GM23248 (cell line): ENCODE results near the gene CEP164. TPM values are rescaled to one million over a fixed set of nuclear protein-coding genes. Genes with fewer than 3 reads are reported as not detected.
A peak's percentile ranks its signal among the peaks of the same experiment; 100 is the strongest.

Experiments
- DNase-seq: peaks from one replicate; pipeline ENCODE4 v3.0.0-alpha.2; 2015
- H2AFZ ChIP-seq: fragments of 200-600 bp; sonication (generic); 2 replicates; pipeline ENCODE4 v1.6.1; 2016; ENCODE audit warnings: antibody characterized with exemption
- H3F3A ChIP-seq: fragments of 200-600 bp; sonication (generic); 2 replicates; pipeline ENCODE4 v1.6.1; 2016; ENCODE audit warnings: mild to moderate bottlenecking, antibody characterized with exemption, mixed run types; ENCODE audit not compliant: insufficient read depth
- H3K27ac ChIP-seq: fragments of 200-600 bp; sonication (generic); 2 replicates; pipeline ENCODE4 v1.5.1; 2016; ENCODE audit warnings: mild to moderate bottlenecking
- H3K27me3 ChIP-seq: fragments of 200-600 bp; sonication (generic); replicated peaks from 2 replicates; pipeline ENCODE4 v1.6.1; 2016; ENCODE audit warnings: mild to moderate bottlenecking; ENCODE audit not compliant: insufficient read depth
- H3K36me3 ChIP-seq: fragments of 200-600 bp; sonication (generic); 2 replicates; pipeline ENCODE4 v1.6.1; 2016; ENCODE audit warnings: low read depth, mild to moderate bottlenecking
- H3K4me1 ChIP-seq: fragments of 200-600 bp; sonication (generic); 2 replicates; pipeline ENCODE4 v1.6.1; 2016; ENCODE audit warnings: mild to moderate bottlenecking; ENCODE audit not compliant: insufficient read depth
- H3K4me2 ChIP-seq: fragments of 200-600 bp; sonication (generic); one replicate; pipeline ENCODE4 v1.6.1; 2016; ENCODE audit warnings: mild to moderate bottlenecking; ENCODE audit not compliant: unreplicated experiment
- H3K4me3 ChIP-seq: fragments of 200-600 bp; sonication (generic); 2 replicates; pipeline ENCODE4 v1.5.1; 2016; ENCODE audit warnings: mild to moderate bottlenecking
- H3K79me2 ChIP-seq: fragments of 200-600 bp; sonication (generic); 2 replicates; pipeline ENCODE4 v1.6.1; 2016; ENCODE audit warnings: mild to moderate bottlenecking; ENCODE audit not compliant: insufficient read depth
- H3K9ac ChIP-seq: fragments of 200-600 bp; sonication (generic); 2 replicates; pipeline ENCODE4 v1.6.1; 2016; ENCODE audit warnings: mild to moderate bottlenecking
- H3K9me2 ChIP-seq: fragments of 200-600 bp; sonication (generic); 2 replicates; pipeline ENCODE4 v1.6.1; 2016; ENCODE audit warnings: mixed run types, mild to moderate bottlenecking, moderate library complexity; ENCODE audit not compliant: insufficient read depth
- H3K9me3 ChIP-seq: fragments of 200-600 bp; sonication (generic); one replicate; pipeline ENCODE4 v1.6.1; 2017; ENCODE audit warnings: low read depth
- H4K20me1 ChIP-seq: fragments of 200-600 bp; sonication (generic); 2 replicates; pipeline ENCODE4 v1.6.0; 2016; ENCODE audit not compliant: insufficient read depth
- EZH2 ChIP-seq: fragments of 200-600 bp; sonication (generic); IDR thresholded peaks from 2 replicates; pipeline ENCODE4 v1.6.1; 2018; ENCODE audit warnings: antibody characterized with exemption, mild to moderate bottlenecking; ENCODE audit not compliant: insufficient read depth, poor library complexity, severe bottlenecking
- EZH2phosphoT487 ChIP-seq: fragments of 200-600 bp; sonication (generic); IDR thresholded peaks from 2 replicates; pipeline ENCODE4 v1.6.1; 2018; ENCODE audit warnings: antibody characterized with exemption, moderate library complexity, mild to moderate bottlenecking, low read depth; ENCODE audit not compliant: insufficient read depth
- WGBS, 2 experiments: methylation state at CpG; one replicate each; pipeline ENCODE4 v1.1.6; 2015 to 2017; ENCODE audit warnings: low lambda C conversion rate in 2 of 2, low coverage in 1 of 2; ENCODE audit errors: missing lambda C conversion rate in 2 of 2; 5-methylcytosine and 5-hydroxymethylcytosine counted together
- in situ Hi-C: fragments of 300-500 bp; cut with MboI; formaldehyde crosslinking; loops from 2 replicates; pipeline ENCODE4 v1.15.0; 2020
- polyA plus RNA-seq: library from polyadenylated mRNA; unstranded; fragments of >200 nt; fragmentation: Nextera tagmentation; extraction: Ambion mirVana; gene quantifications from 2 replicates; pipeline ENCODE4 v1.2.1, GENCODE V29; 2016
- total RNA-seq: library from RNA; depleted of rRNA; stranded (reverse); fragments of >200 nt; shearing (Covaris generic); gene quantifications from 2 replicates; pipeline ENCODE4 v1.2.3, GENCODE V29; 2014; rRNA removed

Gene CEP164
- total RNA-seq (30.9 and 48.2 TPM in 2 replicates), polyA plus RNA-seq (20.0 and 20.3 TPM in 2 replicates)

DNA sequence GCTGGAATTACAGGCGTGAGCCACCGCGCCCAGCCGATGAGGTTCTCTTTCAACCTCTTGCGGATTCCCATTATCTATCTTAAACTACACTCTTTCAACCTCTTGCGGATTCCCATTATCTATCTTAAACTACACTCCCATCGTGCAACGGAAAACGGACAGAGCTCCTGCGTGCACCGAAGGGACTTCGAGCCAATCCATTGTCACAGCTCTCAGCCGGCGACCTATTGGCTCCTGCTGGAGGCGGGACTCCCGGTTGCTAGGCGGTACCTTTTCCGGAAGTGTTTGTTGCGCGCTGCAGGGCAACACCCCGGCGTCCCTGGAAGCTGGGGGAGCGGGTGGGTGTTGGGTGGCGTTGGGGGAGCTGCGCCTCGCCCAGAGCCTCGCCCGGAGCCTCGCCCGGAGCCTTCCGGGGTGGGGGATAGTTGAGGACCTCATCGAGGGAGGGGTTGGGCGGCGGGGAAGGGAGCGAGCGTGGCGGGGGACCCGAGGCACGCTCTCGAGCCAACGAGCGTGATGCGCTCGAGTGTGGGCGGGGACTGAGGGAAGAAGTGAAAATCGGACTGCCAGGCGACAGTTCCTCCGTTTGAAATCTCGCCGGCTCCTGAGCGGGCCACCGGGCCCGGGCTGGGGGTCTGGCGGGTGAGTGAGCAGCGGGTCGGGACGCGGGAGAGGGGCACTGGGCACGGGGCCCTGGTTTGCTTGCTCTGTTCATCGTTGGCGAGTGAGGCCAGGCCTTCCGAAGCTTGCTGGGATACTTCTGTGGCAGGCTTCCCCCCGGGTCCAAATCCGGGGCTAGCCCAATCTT, at the start of gene CEP164:
Gene CEP164, plus strand, starts transcription at position 288 of the 808 bp plus-strand sequence. CDS start 10,733 bp downstream, outside the sequence.
- Histone ChIP-seq H3K9me3 (no peaks in the 10 kb centered on the region), H3K27me3 (no peaks in the 10 kb centered on the region), H3K27ac (peak within 1 kb of the TSS; percentile 93), H3K4me2 (peak within 1 kb of the TSS; percentile 90), H3K36me3 (no peaks in the 10 kb centered on the region), H2AFZ (peak within 1 kb of the TSS; percentile 85), H4K20me1 (no peaks in the 10 kb centered on the region), H3K79me2 (peaks cover 42% of the 10 kb centered on the region), H3K9me2 (no peaks in the 10 kb centered on the region), H3F3A (peaks cover 11% of the 10 kb centered on the region; the same call in 1 of the 2 replicates), H3K9ac (peak within 1 kb of the TSS; percentile 94), H3K4me1 (peaks cover 17% of the 10 kb centered on the region), H3K4me3 (peak within 1 kb of the TSS; percentile 97)
- 1% methylated on average over 26 to 64 of the region's 64 CpGs for WGBS, 2 experiments
- TF ChIP-seq EZH2 (no peak), EZH2phosphoT487 (no peak)
- in situ Hi-C loops = no loop called here
- peak; percentile 99 for DNase-seq

DNA sequence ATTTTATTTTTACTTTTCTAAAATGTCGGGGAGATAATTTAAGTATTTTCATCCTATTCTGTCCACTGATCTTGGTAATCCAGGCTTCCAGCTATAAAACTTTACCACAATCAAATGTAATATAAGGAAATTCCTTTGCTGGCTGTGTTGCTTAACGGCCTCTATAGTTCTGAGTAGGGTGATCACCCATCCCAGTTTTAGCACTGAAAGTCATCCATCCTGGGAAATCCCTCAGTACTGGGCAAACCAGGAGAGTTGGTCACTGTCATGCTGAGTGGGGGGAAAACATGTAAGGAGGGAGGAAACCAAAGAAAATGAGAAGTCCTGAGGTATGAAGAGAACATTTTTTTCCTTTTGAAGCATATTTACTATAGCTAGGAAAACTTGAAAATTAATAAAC, 49.3 kb upstream of the CEP164 start:
- no peak for DNase-seq
- H3K9me3 ChIP-seq = no peaks in the 10 kb centered on the region
- WGBS, 2 experiments = 88 to 95% methylated on average over 2 of the region's 2 CpGs
- H3F3A ChIP-seq = peaks cover 40% of the 10 kb centered on the region
- no peak overlapping the region for H3K9ac ChIP-seq
- no peak overlapping the region for H3K4me3 ChIP-seq
- no peak overlapping the region for H3K27ac ChIP-seq
- H3K79me2 ChIP-seq = no peaks in the 10 kb centered on the region
- peaks cover 46% of the 10 kb centered on the region for H3K4me1 ChIP-seq
- H3K4me2 ChIP-seq = no peak overlapping the region
- in situ Hi-C loops = no loop called here
- no peaks in the 10 kb centered on the region for H3K27me3 ChIP-seq
- TF ChIP-seq EZH2 (no peak), EZH2phosphoT487 (no peak)
- no peak overlapping the region for H2AFZ ChIP-seq
- no peaks in the 10 kb centered on the region for H3K9me2 ChIP-seq
- H4K20me1 ChIP-seq = no peaks in the 10 kb centered on the region
- peaks cover 3% of the 10 kb centered on the region; the same call in 1 of the 2 replicates for H3K36me3 ChIP-seq

DNA sequence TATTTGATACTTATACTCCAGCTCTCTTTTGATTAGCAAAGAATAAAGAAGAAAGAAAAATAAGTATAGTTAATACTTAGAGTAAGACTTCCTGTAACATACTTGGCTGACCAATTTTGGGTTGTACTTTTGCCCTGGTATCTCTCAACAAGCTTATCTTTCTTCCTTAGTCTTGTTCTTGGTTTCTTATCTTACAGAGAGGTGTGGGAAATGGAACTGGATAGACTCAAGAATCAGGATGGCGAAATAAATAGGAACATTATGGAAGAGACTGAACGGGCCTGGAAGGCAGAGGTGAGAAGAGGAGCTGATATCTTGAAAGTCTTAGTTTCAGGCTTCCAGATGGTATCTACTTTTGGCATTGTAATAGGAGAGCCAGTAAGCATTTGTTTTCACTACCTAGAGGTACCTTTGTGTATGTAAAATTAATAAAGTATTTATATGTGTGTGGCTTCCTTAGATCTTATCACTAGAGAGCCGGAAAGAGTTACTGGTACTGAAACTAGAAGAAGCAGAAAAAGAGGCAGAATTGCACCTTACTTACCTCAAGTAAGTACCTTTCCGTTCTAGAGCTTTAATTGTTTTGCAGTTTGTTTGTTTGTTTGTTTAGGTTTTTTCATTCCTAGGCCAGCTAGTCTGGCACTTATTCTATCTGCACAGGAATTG, 47.8 kb upstream of the CEP164 start:
- Histone ChIP-seq H4K20me1 (no peaks in the 10 kb centered on the region), H3F3A (peaks cover 34% of the 10 kb centered on the region), H3K9me3 (no peaks in the 10 kb centered on the region), H3K79me2 (no peaks in the 10 kb centered on the region), H2AFZ (no peak overlapping the region), H3K36me3 (peaks cover 14% of the 10 kb centered on the region), H3K9me2 (no peaks in the 10 kb centered on the region), H3K4me3 (no peak overlapping the region), H3K4me1 (peaks cover 37% of the 10 kb centered on the region), H3K27ac (peak overlapping the region; percentile 80; the same call in 1 of the 2 replicates), H3K27me3 (no peaks in the 10 kb centered on the region), H3K9ac (no peak overlapping the region), H3K4me2 (no peak overlapping the region)
- DNase-seq = no peak
- in situ Hi-C loops = no loop called here
- TF ChIP-seq EZH2phosphoT487 = no peak
- no peak for TF ChIP-seq EZH2
- 88 to 89% methylated on average over 4 of the region's 4 CpGs for WGBS, 2 experiments

DNA sequence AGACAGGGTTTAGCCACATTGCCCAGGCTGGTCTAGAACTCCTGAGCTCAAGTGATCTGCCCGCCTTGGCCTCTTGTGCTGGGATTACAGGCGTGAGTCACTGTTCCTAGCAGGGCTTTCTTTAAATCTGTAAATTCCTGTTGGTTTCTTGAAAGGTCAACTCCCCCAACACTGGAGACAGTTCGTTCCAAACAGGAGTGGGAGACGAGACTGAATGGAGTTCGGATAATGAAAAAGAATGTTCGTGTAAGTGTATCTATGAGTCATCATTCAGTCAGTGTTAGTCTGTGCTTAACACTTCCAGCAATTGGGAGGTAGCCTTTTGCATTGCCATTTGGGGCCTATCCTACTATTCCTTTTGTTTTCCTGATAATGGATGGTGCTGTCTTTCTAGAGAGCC, 46.5 kb upstream of the CEP164 start:
- in situ Hi-C loops = no loop called here
- Histone ChIP-seq H3K79me2 (no peaks in the 10 kb centered on the region), H2AFZ (no peak overlapping the region), H3K27ac (peak overlapping the region; percentile 80), H4K20me1 (no peaks in the 10 kb centered on the region), H3K36me3 (peaks cover 23% of the 10 kb centered on the region), H3K9me3 (no peaks in the 10 kb centered on the region), H3K4me2 (peak overlapping the region; percentile 33), H3K4me3 (no peak overlapping the region), H3K9ac (peak overlapping the region; percentile 34), H3K27me3 (no peaks in the 10 kb centered on the region), H3K4me1 (peaks cover 28% of the 10 kb centered on the region), H3K9me2 (no peaks in the 10 kb centered on the region), H3F3A (peaks cover 34% of the 10 kb centered on the region)
- 0 to 1% methylated on average over 6 of the region's 6 CpGs for WGBS, 2 experiments
- peak; percentile 96 for DNase-seq
- no peak for TF ChIP-seq EZH2phosphoT487
- no peak for TF ChIP-seq EZH2
